Measurements from ENCODE around the gene MTA1. TPM values are rescaled to one million over a fixed set of nuclear protein-coding genes. Genes with fewer than 3 reads are reported as not detected.

The MTA1 gene
- total and polyA plus RNA-seq, 2 of the 8 experiments (the other 6 are each of a cell fraction or from before 2014, with no cell fraction given): 73.9 to 221 TPM

- Histone ChIP-seq H3K4me1 (replicated peaks in 1 of 4; ENCODE audit: control insufficient read depth in 3 of 4, insufficient read depth in 4 of 4, low read length in 3 of 4) (peaks cover 0 to 48% (median 31%) of the 10 kb centered on the region in 4 experiments; a peak in 6 of 7 replicates), H3K56ac (replicated peaks; ENCODE audit: insufficient read length, low read depth, low read length) (no peak overlapping the region), H3K23me2 (ENCODE audit: low read depth, low read length) (peaks cover 9% of the 10 kb centered on the region; the same call in 1 of the 2 replicates), H2AFZ (ENCODE audit: low read length) (no peak overlapping the region), H2BK12ac (ENCODE audit: low read depth, low read length) (peak overlapping the region; percentile 99), H2AK5ac (ENCODE audit: low read depth, low read length) (peak overlapping the region; percentile 48; the same call in 1 of the 2 replicates), H3K27ac (ENCODE audit: low read depth, low read length) (no peak overlapping the region), H2BK5ac (ENCODE audit: low read depth, low read length) (no peak overlapping the region; the same call in 1 of the 2 replicates), H3K36me3 (ENCODE audit: control insufficient read depth in 2 of 4, insufficient read depth in 4 of 4, low read length in 3 of 4) (peaks cover 0 to 3% (median 0%) of the 10 kb centered on the region in 4 experiments; a peak in 1 of 8 replicates), H3K79me2 (ENCODE audit: control insufficient read depth in 1 of 2, insufficient read depth in 2 of 2, low read length in 2 of 2) (no peaks in the 10 kb centered on the region), H3K14ac (ENCODE audit: insufficient read length) (no peak overlapping the region), H3K4me3 (ENCODE audit: extremely low read depth in 1 of 4, insufficient read depth in 2 of 4, low read depth in 3 of 4, low read length in 4 of 4) (peak overlapping the region in 2 of 4 experiments; percentile 6 to 53; a peak in 5 of 8 replicates), H3K9me3 (ENCODE audit: insufficient read depth in 2 of 2, low read depth in 1 of 2, low read length in 1 of 2) (no peaks in the 10 kb centered on the region), H3K4me2 (ENCODE audit: insufficient read depth in 1 of 2, low read depth in 2 of 2, low read length in 2 of 2) (peak overlapping the region; percentile 58 to 72), H3K9ac (replicated peaks in 1 of 4; ENCODE audit: extremely low read depth in 1 of 4, low read depth in 3 of 4, low read length in 3 of 4) (no peak overlapping the region), H3K18ac (ENCODE audit: extremely low read depth, low read length) (no peak overlapping the region; the same call in 1 of the 2 replicates), H2BK20ac (ENCODE audit: low read length) (0 out of 2 replicates have a peak overlapping the region, but pooled peaks have one; percentile 32), H2BK15ac (ENCODE audit: low read length) (0 out of 2 replicates have a peak overlapping the region, but pooled peaks have one; percentile 61), H3K4ac (replicated peaks; ENCODE audit: insufficient read length, low read depth, low read length) (no peak overlapping the region), H4K91ac (replicated peaks; ENCODE audit: insufficient read length, low read length) (no peak overlapping the region), H4K8ac (ENCODE audit: extremely low read depth, insufficient read depth, low read length) (no peak overlapping the region), H3K79me1 (ENCODE audit: low read depth, low read length) (no peaks in the 10 kb centered on the region), H3K23ac (ENCODE audit: insufficient read length) (no peak overlapping the region), H4K5ac (ENCODE audit: insufficient read length, low read depth, low read length) (no peak overlapping the region), H2BK120ac (replicated peaks; ENCODE audit: low read depth, low read length) (no peak overlapping the region), H4K20me1 (replicated peaks in 1 of 2; ENCODE audit: control insufficient read depth in 1 of 2, insufficient read depth in 2 of 2, low read length in 2 of 2) (peaks cover 4 to 11% of the 10 kb centered on the region in 2 experiments), H3K27me3 (replicated peaks in 1 of 4; ENCODE audit: control insufficient read depth in 3 of 4, extremely low read depth in 1 of 4, insufficient read depth in 3 of 4, low read length in 3 of 4) (peaks cover 54 to 99% (median 82%) of the 10 kb centered on the region in 4 experiments)
- POLR2A ChIA-PET (ENCODE audit: partially characterized antibody): no interaction called here
- TF ChIP-seq RNF2 (IDR thresholded peaks at IDR 0.05; ENCODE audit: borderline replicate concordance, low read depth, low read length, missing control alignments, poor library complexity, severe bottlenecking) (peak; percentile 36), EZH2 (IDR thresholded peaks at IDR 0.05; ENCODE audit: low read depth, low read length, severe bottlenecking) (peak; percentile 73), MAX (IDR thresholded peaks at IDR 0.05) (peak; percentile 39; the same call in 1 of the 2 replicates), E2F6 (IDR thresholded peaks at IDR 0.05) (0 out of 2 replicates have a peak, but pooled peaks have one; percentile 33), SAP30 (IDR thresholded peaks at IDR 0.05; ENCODE audit: insufficient read depth, insufficient replicate concordance, low read length) (no peak), TBP (IDR thresholded peaks at IDR 0.05; ENCODE audit: low read depth, low read length) (no peak), RAD21 (IDR thresholded peaks at IDR 0.05 in 1 of 2, conservative IDR thresholded peaks at IDR 0.05 in 1 of 2; ENCODE audit: low read depth in 2 of 2, low read length in 2 of 2) (no peak), POLR2A (IDR thresholded peaks at IDR 0.05; ENCODE audit: control extremely low read depth in 1 of 2, low read depth in 2 of 2, low read length in 2 of 2) (no peak), SUZ12 (IDR thresholded peaks at IDR 0.05; ENCODE audit: low read length) (peak; percentile 78; the same call in 1 of the 2 replicates)
- FAIRE-seq (no peak), DNase-seq (ENCODE audit: low read depth in 1 of 2, low spot score in 2 of 2) (no peak)
- WGBS, 2 experiments (ENCODE audit: extremely low coverage in 1 of 2, insufficient coverage in 1 of 2, insufficient read length in 1 of 2, insufficient replicate concordance in 2 of 2, low coverage in 1 of 2, low lambda C conversion rate in 2 of 2, missing lambda C conversion rate in 1 of 2): 25% methylated on average over 27 of the region's 34 CpGs; no CpG with 5 or more reads in 1 of the 2 experiments
- CTCF ChIA-PET (ENCODE audit: partially characterized antibody): interaction anchor here (0.5 to 2.6 kb wide), 4 partner anchors 10 to 56 kb away, joined by 3 to 33 read pairs (median 5); no protein-coding TSS in a partner anchor
Observed at GRCh38 chr14:105479431-105480158, 60.0 kb downstream of the MTA1 start.

Measured in H1 (cell line).